Endothelial cell of umbilical vein (primary cell): Measurements from ENCODE around the gene ELAVL1. TPM values are rescaled to one million over a fixed set of nuclear protein-coding genes. Genes with fewer than 3 reads are reported as not detected.

Source experiments
- BruUV-seq: library from RNA; stranded (reverse); fragments of 400-500 nt; replicated peaks from 2 replicates; lab custom pipeline; 2021; lab: Mats Ljungman, UMichigan
- CTCF ChIA-PET: fragments of 300-600, 350-600 bp; sonication (Branson Sonifier 250); formaldehyde crosslinking; loops from one replicate; lab custom pipeline; 2021; ENCODE audit warnings: antibody characterized with exemption, inconsistent platforms; lab: Charles Lee
- POLR2A ChIA-PET: fragments of 300-600, 350-600 bp; sonication (Branson Sonifier 250); formaldehyde crosslinking; loops from one replicate; lab custom pipeline; 2021; ENCODE audit warnings: antibody characterized with exemption, inconsistent platforms; lab: Charles Lee
- DNase-seq: peaks from one replicate; pipeline ENCODE4 v3.0.0-alpha.2; 2011; ENCODE audit warnings: low read depth, low spot score
- FAIRE-seq: peaks from 2 replicates; lab custom pipeline; 2011; peaks lifted over from hg19 to GRCh38; lab: Jason Lieb, UNC
- H2AFZ ChIP-seq: 2 replicates; pipeline ENCODE4 v1.6.0; 2012; ENCODE audit warnings: low read depth, low read length, control low read depth, inconsistent platforms
- H3K27ac ChIP-seq: 2 replicates; pipeline ENCODE4 v1.5.1; 2011; ENCODE audit warnings: low read depth, mild to moderate bottlenecking, control low read depth, low read length, moderate library complexity; ENCODE audit not compliant: insufficient read depth
- H3K27me3 ChIP-seq, 2 experiments: 2 replicates each; pipeline versions ENCODE4 v1.6.0 to v1.6.1; 2011; ENCODE audit warnings: low read length in 2 of 2, mixed read lengths in 1 of 2; ENCODE audit not compliant: control insufficient read depth in 2 of 2, insufficient read depth in 2 of 2
- H3K36me3 ChIP-seq, 2 experiments: 2 replicates in 1 of 2; 3 replicates in 1 of 2; pipeline ENCODE4 v1.5.1; 2011; ENCODE audit warnings: low read length in 2 of 2, mild to moderate bottlenecking in 1 of 2, moderate library complexity in 1 of 2; ENCODE audit not compliant: control insufficient read depth in 2 of 2, insufficient read depth in 2 of 2; ENCODE audit errors: extremely low read depth in 1 of 2
- H3K4me1 ChIP-seq: 3 replicates; pipeline ENCODE4 v1.5.1; 2011; ENCODE audit warnings: mild to moderate bottlenecking, low read length; ENCODE audit not compliant: control insufficient read depth, insufficient read depth; ENCODE audit errors: extremely low read depth
- H3K4me2 ChIP-seq: 2 replicates; pipeline ENCODE4 v1.6.1; 2011; ENCODE audit warnings: low read length, control low read depth, mixed read lengths; ENCODE audit not compliant: insufficient read depth
- H3K4me3 ChIP-seq, 3 experiments: fragments of 200-600 bp in 1 of 3; sonication (generic), shearing (Covaris generic) in 1 of 3; replicated peaks in 1 of 3; 2 replicates each; pipeline ENCODE4 v1.5.1; 2011 to 2016; ENCODE audit warnings: control low read depth in 3 of 3, low read length in 3 of 3, mild to moderate bottlenecking in 2 of 3, inconsistent platforms in 1 of 3, low read depth in 1 of 3, moderate library complexity in 1 of 3; ENCODE audit not compliant: insufficient read depth in 1 of 3
- H3K79me2 ChIP-seq: 2 replicates; pipeline ENCODE4 v1.6.0; 2012; ENCODE audit warnings: low read length, inconsistent platforms; ENCODE audit not compliant: control insufficient read depth, insufficient read depth
- H3K9ac ChIP-seq: replicated peaks from 2 replicates; pipeline ENCODE3; 2011; ENCODE audit warnings: low read length, control low read depth; ENCODE audit not compliant: insufficient read depth; ENCODE audit errors: extremely low read depth
- H3K9me1 ChIP-seq: replicated peaks from 3 replicates; pipeline ENCODE4 v1.6.0; 2011; ENCODE audit warnings: mild to moderate bottlenecking, low read length; ENCODE audit not compliant: control insufficient read depth, insufficient read depth; ENCODE audit errors: extremely low read depth
- H3K9me3 ChIP-seq: replicated peaks from 2 replicates; pipeline ENCODE4 v1.5.1; 2012; ENCODE audit warnings: low read length, inconsistent platforms; ENCODE audit not compliant: control insufficient read depth, insufficient read depth
- H4K20me1 ChIP-seq: replicated peaks from 2 replicates; pipeline ENCODE3; 2011; ENCODE audit warnings: mild to moderate bottlenecking, low read length; ENCODE audit not compliant: control insufficient read depth, insufficient read depth; ENCODE audit errors: extremely low read depth
- EZH2 ChIP-seq: IDR thresholded peaks from 2 replicates; pipeline ENCODE4 v1.6.1; 2012; ENCODE audit warnings: borderline replicate concordance, low read depth, mild to moderate bottlenecking, moderate library complexity, low read length, inconsistent platforms; ENCODE audit not compliant: severe bottlenecking
- JUN ChIP-seq: IDR thresholded peaks from 2 replicates; pipeline ENCODE4 v1.6.1; 2011; ENCODE audit warnings: borderline replicate concordance, low read depth; ENCODE audit not compliant: insufficient read length, insufficient read depth
- MAX ChIP-seq: IDR thresholded peaks from 2 replicates; pipeline ENCODE4 v1.6.1; 2011; ENCODE audit not compliant: insufficient read depth, insufficient read length
- MYC ChIP-seq: IDR thresholded peaks from one replicate; pipeline ENCODE4 v1.6.1; 2011; ENCODE audit warnings: mild to moderate bottlenecking, low read depth, low read length
- dilution Hi-C: fragments of 300-500 bp; cut with MboI; formaldehyde crosslinking; loops from one replicate; pipeline ENCODE4 v1.15.0; 2019; ENCODE audit warnings: low sequenced_read_pairs; ENCODE audit not compliant: extremely low pct_ligation_motif_present
- intact Hi-C: fragments of 100-400 bp; cut with micrococcal nuclease; formaldehyde crosslinking; loops from one replicate; pipeline ENCODE4 v1.10.0; 2022
- polyA plus RNA-seq, 4 experiments: library from polyadenylated mRNA; depleted of rRNA in 3 of 4; stranded (reverse) in 3 of 4; unstranded in 1 of 4; fragments of >200 nt; gene quantifications; 2 replicates each; pipeline versions ENCODE4 v1.2.1 to v1.2.3, GENCODE V29; 2011 to 2012; ENCODE audit warnings: missing spikeins in 1 of 4
- total RNA-seq: library from RNA; stranded (reverse); gene quantifications from 2 replicates; pipeline ENCODE4 v1.2.3, GENCODE V29; 2021
- TF ChIP-seq, protein P1 (sequence below), 2 donors: IDR thresholded peaks; 1 replicate in 1 of 2; 2 replicates in 1 of 2; pipeline ENCODE4 v1.5.1; 2011; ENCODE audit warnings: low read length in 2 of 2, mild to moderate bottlenecking in 2 of 2, moderate library complexity in 2 of 2, control low read depth in 1 of 2, inconsistent platforms in 1 of 2, low read depth in 1 of 2; ENCODE audit not compliant: insufficient read depth in 1 of 2; ENCODE audit errors: extremely low read depth in 1 of 2

ELAVL1 gene
- total and polyA plus RNA-seq, 2 donors (not counting 3 experiments of a cell fraction or from before 2014, with no cell fraction given) = 46.8 to 134 TPM

DNA sequence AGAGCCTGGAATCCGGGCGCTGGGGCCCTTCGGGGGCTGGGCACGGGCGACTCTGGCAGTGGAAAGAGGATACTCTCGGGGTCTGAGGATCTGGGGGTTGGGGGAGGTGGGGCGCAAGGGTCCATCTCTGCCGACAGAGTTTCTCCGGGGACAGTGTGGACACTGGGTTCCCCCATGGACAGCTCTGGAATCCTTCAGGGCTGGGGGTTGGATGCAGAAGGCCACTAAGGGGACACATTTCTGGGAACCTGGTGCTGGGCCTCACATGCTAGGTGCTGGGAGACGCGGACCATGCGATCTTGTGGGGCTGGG is 88.5 kb downstream of the ELAVL1 start:
- no TSS peak for BruUV-seq
- Histone ChIP-seq H2AFZ (peak overlapping the region; percentile 23), H3K4me3 (no peak overlapping the region), H3K27ac (no peak overlapping the region), H3K9ac (no peak overlapping the region), H3K36me3 (peaks cover 0 to 3% of the 10 kb centered on the region in 2 experiments), H4K20me1 (no peaks in the 10 kb centered on the region), H3K4me2 (peak overlapping the region; percentile 19), H3K4me1 (peaks cover 22% of the 10 kb centered on the region), H3K27me3 (peaks cover 18 to 31% of the 10 kb centered on the region in 2 experiments), H3K9me3 (no peaks in the 10 kb centered on the region), H3K9me1 (no peaks in the 10 kb centered on the region), H3K79me2 (no peaks in the 10 kb centered on the region)
- intact Hi-C loops = no loop called here
- FAIRE-seq = no peak
- no peak for TF ChIP-seq MYC
- TF ChIP-seq JUN = no peak
- TF ChIP-seq EZH2 = peak; percentile 51
- DNase-seq = no peak
- POLR2A ChIA-PET = no interaction called here
- dilution Hi-C loops = no loop called here
- CTCF ChIA-PET = interaction anchor here (0.7 to 2.4 kb wide), 8 partner anchors 12 to 349 kb away, joined by 3 to 11 read pairs (median 5); partner anchors contain the start of gene MAP2K7

GRCh38 chr19:7916103-7916954 is 89.1 kb downstream of the ELAVL1 start:
- Histone ChIP-seq H3K9me1 (no peaks in the 10 kb centered on the region), H3K4me3 (peak overlapping the region in 1 of 3 experiments; percentile 24), H3K36me3 (peaks cover 0 to 9% of the 10 kb centered on the region in 2 experiments), H4K20me1 (no peaks in the 10 kb centered on the region), H3K9me3 (no peaks in the 10 kb centered on the region), H3K27me3 (peaks cover 18 to 31% of the 10 kb centered on the region in 2 experiments), H3K79me2 (no peaks in the 10 kb centered on the region), H3K9ac (no peak overlapping the region), H2AFZ (peak overlapping the region; percentile 46), H3K4me1 (peaks cover 17% of the 10 kb centered on the region), H3K27ac (no peak overlapping the region), H3K4me2 (peak overlapping the region; percentile 44)
- dilution Hi-C loops = no loop called here
- CTCF ChIA-PET = interaction anchor here (0.7 to 2.4 kb wide), 8 partner anchors 13 to 348 kb away, joined by 3 to 11 read pairs (median 5); partner anchors contain the start of gene MAP2K7
- POLR2A ChIA-PET = no interaction called here
- FAIRE-seq (no peak), DNase-seq (no peak)
- BruUV-seq = no TSS peak
- no peak for TF ChIP-seq MAX
- peak; percentile 94 for TF ChIP-seq EZH2
- TF ChIP-seq, protein P1, sequence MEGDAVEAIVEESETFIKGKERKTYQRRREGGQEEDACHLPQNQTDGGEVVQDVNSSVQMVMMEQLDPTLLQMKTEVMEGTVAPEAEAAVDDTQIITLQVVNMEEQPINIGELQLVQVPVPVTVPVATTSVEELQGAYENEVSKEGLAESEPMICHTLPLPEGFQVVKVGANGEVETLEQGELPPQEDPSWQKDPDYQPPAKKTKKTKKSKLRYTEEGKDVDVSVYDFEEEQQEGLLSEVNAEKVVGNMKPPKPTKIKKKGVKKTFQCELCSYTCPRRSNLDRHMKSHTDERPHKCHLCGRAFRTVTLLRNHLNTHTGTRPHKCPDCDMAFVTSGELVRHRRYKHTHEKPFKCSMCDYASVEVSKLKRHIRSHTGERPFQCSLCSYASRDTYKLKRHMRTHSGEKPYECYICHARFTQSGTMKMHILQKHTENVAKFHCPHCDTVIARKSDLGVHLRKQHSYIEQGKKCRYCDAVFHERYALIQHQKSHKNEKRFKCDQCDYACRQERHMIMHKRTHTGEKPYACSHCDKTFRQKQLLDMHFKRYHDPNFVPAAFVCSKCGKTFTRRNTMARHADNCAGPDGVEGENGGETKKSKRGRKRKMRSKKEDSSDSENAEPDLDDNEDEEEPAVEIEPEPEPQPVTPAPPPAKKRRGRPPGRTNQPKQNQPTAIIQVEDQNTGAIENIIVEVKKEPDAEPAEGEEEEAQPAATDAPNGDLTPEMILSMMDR (IDR thresholded peaks at IDR 0.05; ENCODE audit: extremely low read depth in 1 of 2, insufficient read depth in 1 of 2, low read depth in 1 of 2, low read length in 2 of 2) = peak in 1 of 2 donors; percentile 3
- intact Hi-C loops = no loop called here
